Measurements from ENCODE around the gene MMP24OS. TPM values are rescaled to one million over a fixed set of nuclear protein-coding genes. Genes with fewer than 3 reads are reported as not detected.

MMP24OS gene
- total and polyA plus RNA-seq, 2 donors (not counting 3 experiments of a cell fraction or from before 2014, with no cell fraction given), result 35.1 to 55.6 TPM

DNA sequence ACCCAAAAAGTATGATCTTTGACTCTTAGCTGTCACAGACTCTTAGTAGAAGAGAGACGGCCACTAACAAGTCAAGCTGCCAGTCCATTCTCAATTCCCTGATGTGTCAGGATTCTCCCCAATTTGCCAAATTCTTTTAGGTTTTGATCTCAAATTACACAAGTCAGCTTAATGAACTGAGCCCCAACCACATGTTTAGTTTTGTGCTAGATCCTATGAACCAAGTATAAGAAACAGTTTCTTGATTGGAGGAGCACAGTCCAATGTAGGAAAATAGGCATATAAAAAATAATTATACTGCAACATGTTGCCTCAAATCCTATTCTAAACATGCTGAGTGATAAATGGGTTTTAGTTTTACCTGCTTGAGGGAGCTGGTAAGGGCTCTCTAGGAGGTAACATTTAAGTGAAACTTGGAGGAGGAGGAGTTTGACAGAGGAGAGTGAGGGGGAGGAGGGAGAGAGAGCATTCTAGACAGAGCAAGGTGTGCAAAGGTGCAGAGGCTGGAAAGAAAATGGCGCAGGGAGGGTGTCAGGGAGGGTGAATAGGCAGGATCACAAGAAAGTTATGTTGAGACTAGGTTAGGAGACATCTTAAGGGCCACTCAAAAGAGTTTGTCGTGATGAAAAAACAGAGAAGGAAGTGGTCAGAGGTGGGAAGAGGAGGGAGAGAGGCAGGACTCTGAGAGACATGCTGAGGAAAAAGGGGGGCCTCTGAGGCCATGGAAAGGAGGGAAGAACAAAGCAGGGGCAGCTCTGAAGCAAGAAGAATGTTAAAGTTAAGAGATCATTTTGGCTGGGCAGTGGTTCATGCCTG lies 37.1 kb upstream of the MMP24OS start:
- CTCF ChIA-PET, result interaction anchor here (1.0 kb wide), 1 partner anchor 14 kb away, joined by 3 read pairs; no protein-coding TSS in a partner anchor
- dilution Hi-C loops (cut with MboI; ENCODE audit: extremely low pct_ligation_motif_present, low sequenced_read_pairs), result no loop called here
- POLR2A ChIA-PET, result no interaction called here
- Histone ChIP-seq H3K4me2 (ENCODE audit: insufficient read depth, low read length) (no peak overlapping the region), H3K9ac (replicated peaks; ENCODE audit: extremely low read depth, insufficient read depth, low read length) (no peak overlapping the region), H3K4me3 (replicated peaks in 1 of 3; ENCODE audit: insufficient read depth in 1 of 3, low read depth in 1 of 3, low read length in 3 of 3) (no peak overlapping the region), H3K27me3 (ENCODE audit: control insufficient read depth in 2 of 2, insufficient read depth in 2 of 2, low read length in 2 of 2) (no peaks in the 10 kb centered on the region), H4K20me1 (replicated peaks; ENCODE audit: control insufficient read depth, extremely low read depth, insufficient read depth, low read length) (no peaks in the 10 kb centered on the region), H3K27ac (ENCODE audit: insufficient read depth, low read depth, low read length) (no peak overlapping the region), H3K9me3 (replicated peaks; ENCODE audit: control insufficient read depth, insufficient read depth, low read length) (no peaks in the 10 kb centered on the region), H3K4me1 (ENCODE audit: control insufficient read depth, extremely low read depth, insufficient read depth, low read length) (peaks cover 57% of the 10 kb centered on the region), H3K36me3 (ENCODE audit: control insufficient read depth in 2 of 2, extremely low read depth in 1 of 2, insufficient read depth in 2 of 2, low read length in 2 of 2) (peaks cover 0 to 2% of the 10 kb centered on the region in 2 experiments), H3K9me1 (replicated peaks; ENCODE audit: control insufficient read depth, extremely low read depth, insufficient read depth, low read length) (no peaks in the 10 kb centered on the region), H3K79me2 (ENCODE audit: control insufficient read depth, insufficient read depth, low read length) (no peaks in the 10 kb centered on the region), H2AFZ (ENCODE audit: low read depth, low read length) (no peak overlapping the region)
- DNase-seq (ENCODE audit: low read depth, low spot score), result no peak
- FAIRE-seq, result no peak
- no peak for TF ChIP-seq FOS (IDR thresholded peaks at IDR 0.05; ENCODE audit: borderline replicate concordance, insufficient read depth, low read length)
- TF ChIP-seq MYC (IDR thresholded peaks at IDR 0.05; ENCODE audit: low read depth, low read length), result no peak
- TF ChIP-seq, protein P1, sequence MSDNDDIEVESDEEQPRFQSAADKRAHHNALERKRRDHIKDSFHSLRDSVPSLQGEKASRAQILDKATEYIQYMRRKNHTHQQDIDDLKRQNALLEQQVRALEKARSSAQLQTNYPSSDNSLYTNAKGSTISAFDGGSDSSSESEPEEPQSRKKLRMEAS (IDR thresholded peaks at IDR 0.05; ENCODE audit: insufficient read depth, insufficient read length), result no peak
- TF ChIP-seq POLR2AphosphoS5 (IDR thresholded peaks at IDR 0.05; ENCODE audit: insufficient read depth, low read depth, low read length), result no peak
- TF ChIP-seq JUN (IDR thresholded peaks at IDR 0.05; ENCODE audit: borderline replicate concordance, insufficient read depth, insufficient read length, low read depth), result no peak
- TF ChIP-seq GATA2 (IDR thresholded peaks at IDR 0.05; ENCODE audit: insufficient read depth, insufficient read length, low read depth, low read length), result no peak
- TF ChIP-seq, protein P2, sequence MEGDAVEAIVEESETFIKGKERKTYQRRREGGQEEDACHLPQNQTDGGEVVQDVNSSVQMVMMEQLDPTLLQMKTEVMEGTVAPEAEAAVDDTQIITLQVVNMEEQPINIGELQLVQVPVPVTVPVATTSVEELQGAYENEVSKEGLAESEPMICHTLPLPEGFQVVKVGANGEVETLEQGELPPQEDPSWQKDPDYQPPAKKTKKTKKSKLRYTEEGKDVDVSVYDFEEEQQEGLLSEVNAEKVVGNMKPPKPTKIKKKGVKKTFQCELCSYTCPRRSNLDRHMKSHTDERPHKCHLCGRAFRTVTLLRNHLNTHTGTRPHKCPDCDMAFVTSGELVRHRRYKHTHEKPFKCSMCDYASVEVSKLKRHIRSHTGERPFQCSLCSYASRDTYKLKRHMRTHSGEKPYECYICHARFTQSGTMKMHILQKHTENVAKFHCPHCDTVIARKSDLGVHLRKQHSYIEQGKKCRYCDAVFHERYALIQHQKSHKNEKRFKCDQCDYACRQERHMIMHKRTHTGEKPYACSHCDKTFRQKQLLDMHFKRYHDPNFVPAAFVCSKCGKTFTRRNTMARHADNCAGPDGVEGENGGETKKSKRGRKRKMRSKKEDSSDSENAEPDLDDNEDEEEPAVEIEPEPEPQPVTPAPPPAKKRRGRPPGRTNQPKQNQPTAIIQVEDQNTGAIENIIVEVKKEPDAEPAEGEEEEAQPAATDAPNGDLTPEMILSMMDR (IDR thresholded peaks at IDR 0.05; ENCODE audit: extremely low read depth in 1 of 2, insufficient read depth in 1 of 2, low read depth in 1 of 2, low read length in 2 of 2), result no peak
- TF ChIP-seq POLR2A (IDR thresholded peaks at IDR 0.05; ENCODE audit: low read depth, low read length), result no peak
- BruUV-seq (replicated peaks), result no TSS peak
- intact Hi-C loops (cut with micrococcal nuclease), result no loop called here
